ENCODE results near the gene SCAF1.
A peak's percentile ranks its signal among the peaks of the same experiment; 100 is the strongest.

SCAF1 gene

DNA sequence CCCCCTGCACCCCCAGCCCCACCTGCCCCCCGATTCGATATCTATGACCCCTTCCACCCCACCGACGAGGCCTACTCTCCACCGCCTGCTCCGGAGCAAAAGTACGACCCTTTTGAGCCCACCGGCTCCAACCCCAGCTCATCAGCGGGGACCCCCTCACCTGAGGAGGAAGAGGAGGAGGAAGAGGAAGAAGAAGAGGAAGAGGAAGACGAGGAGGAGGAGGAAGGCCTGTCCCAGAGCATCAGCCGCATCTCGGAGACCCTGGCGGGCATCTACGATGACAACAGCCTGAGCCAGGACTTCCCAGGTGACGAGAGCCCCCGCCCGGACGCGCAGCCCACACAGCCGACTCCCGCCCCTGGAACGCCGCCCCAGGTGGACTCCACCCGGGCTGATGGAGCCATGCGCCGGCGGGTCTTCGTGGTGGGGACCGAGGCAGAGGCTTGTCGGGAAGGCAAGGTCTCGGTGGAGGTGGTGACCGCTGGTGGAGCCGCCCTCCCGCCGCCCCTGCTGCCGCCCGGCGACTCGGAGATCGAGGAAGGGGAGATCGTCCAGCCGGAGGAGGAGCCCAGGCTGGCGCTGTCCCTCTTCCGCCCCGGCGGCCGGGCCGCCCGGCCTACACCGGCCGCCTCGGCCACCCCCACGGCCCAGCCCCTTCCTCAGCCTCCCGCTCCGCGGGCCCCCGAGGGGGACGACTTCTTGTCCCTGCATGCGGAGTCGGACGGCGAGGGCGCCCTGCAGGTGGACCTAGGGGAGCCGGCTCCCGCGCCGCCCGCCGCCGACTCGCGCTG, 9.2 kb downstream of the SCAF1 start:
- no peak for DNase-seq

DNA sequence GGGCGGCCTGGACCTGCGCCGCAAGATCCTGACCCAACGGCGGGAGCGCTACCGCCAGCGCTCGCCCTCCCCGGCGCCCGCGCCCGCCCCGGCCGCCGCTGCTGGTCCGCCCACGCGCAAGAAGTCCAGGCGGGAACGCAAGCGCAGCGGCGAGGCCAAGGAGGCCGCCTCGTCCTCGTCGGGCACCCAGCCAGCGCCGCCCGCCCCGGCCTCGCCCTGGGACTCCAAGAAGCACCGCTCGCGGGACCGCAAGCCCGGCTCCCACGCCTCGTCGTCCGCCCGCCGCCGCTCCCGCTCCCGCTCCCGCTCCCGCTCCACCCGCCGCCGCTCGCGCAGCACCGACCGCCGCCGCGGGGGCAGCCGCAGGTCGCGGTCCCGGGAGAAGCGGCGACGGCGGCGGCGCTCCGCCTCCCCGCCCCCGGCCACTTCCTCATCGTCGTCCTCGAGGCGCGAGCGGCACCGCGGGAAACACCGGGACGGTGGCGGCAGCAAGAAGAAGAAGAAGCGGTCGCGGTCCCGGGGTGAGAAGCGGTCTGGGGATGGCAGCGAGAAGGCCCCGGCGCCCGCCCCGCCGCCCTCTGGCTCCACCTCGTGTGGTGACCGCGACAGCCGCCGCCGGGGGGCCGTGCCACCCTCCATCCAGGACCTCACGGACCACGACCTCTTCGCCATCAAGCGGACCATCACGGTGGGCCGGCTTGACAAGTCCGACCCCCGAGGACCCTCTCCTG, 10.0 kb downstream of the SCAF1 start:
- DNase-seq, result no peak

DNA sequence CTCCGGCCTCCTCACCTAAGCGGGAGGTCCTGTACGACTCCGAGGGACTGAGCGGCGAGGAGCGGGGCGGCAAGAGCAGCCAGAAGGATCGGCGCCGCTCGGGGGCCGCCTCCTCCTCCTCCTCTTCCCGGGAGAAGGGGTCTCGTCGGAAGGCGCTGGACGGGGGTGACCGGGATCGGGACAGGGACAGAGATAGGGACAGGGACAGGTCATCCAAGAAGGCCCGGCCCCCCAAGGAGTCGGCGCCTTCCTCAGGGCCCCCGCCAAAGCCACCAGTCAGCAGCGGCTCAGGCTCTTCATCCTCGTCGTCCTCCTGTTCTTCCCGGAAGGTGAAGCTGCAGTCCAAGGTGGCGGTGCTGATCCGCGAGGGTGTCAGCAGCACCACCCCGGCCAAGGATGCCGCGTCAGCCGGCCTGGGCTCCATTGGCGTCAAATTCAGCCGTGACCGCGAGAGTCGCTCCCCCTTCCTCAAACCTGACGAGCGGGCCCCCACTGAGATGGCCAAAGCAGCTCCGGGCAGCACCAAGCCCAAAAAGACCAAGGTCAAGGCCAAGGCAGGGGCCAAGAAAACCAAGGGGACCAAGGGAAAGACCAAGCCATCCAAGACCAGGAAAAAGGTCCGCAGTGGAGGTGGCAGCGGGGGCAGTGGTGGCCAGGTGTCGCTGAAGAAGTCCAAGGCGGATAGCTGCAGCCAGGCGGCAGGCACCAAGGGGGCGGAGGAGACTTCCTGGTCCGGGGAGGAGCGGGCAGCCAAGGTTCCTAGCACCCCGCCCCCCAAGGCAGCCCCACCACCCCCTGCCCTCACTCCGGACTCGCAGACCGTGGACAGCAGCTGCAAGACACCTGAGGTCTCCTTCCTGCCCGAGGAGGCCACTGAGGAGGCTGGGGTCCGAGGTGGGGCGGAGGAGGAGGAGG, 10.8 kb downstream of the SCAF1 start:
- DNase-seq, result no peak

DNA sequence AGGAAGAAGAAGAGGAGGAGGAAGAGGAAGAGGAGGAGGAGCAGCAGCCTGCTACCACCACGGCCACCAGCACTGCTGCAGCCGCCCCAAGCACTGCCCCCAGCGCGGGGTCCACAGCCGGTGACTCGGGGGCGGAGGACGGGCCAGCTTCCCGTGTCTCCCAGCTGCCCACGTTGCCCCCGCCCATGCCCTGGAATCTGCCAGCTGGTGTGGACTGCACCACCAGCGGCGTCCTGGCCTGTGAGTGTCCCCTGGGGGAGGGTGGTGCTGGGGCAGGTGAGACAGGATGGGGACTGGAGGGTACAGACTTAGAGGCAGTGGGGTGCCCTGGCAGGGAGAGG, 11.4 kb downstream of the SCAF1 start:
- no peak for DNase-seq

DNA sequence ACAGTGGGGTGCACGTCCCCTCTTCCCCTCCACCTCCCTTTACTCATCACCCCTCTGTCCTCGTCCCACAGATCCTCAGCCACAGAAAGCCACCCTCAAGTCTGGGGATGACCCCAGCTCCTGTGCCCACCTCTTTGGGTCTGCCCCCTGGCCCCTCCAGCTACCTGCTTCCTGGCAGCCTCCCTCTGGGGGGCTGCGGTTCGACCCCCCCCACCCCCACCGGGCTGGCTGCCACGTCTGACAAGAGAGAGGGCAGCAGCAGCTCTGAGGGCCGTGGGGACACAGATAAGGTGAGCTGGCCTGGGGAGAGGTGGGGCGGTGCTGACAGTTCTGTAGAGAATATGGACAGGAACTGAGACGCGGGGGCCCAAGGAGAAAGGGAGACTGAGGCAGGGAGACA, 12.6 kb downstream of the SCAF1 start:
- no peak for DNase-seq

DNA sequence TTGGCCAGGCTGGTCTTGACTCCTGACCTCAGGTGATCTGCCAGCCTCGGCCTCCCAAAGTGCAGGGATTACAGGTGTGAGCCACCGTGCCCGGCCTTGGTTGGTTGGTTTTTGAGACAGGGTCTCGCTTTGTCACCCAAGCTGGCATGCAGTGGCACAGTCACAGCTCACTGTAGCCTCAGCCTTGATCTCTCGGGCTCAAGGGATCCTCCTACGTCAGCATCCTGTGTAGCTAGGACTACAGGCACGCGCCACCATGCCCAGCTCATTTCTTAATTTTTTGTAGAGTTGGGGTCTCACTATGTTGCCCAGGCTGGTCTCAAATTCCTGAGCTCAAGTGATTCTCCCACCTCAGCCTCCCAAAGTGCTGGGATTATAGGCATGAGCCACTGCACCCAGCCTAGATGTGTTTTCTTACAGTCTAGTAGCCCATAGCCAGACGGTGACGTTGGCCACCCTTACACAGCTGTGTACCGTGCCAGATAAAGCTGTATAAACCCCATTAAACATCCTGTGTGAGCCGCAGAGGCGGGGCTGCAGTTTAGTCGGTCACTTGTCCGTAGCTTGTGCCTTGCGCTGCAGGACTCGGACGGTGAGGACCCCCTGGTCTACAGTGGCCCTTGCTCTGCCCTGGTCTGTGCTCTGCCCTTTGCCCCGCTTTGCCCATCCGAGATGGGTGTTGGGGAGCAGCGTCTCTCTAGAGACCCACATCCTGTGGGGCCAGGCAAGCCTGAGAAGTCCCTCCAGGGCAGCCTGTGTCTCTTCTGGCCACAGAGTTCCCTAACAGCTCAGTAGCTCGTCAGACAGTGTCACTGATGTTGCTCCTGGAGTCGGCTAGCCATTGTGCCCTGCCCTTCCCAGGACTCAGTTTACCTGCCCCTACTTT, 13.8 kb downstream of the SCAF1 start:
- no peak for DNase-seq

DNA sequence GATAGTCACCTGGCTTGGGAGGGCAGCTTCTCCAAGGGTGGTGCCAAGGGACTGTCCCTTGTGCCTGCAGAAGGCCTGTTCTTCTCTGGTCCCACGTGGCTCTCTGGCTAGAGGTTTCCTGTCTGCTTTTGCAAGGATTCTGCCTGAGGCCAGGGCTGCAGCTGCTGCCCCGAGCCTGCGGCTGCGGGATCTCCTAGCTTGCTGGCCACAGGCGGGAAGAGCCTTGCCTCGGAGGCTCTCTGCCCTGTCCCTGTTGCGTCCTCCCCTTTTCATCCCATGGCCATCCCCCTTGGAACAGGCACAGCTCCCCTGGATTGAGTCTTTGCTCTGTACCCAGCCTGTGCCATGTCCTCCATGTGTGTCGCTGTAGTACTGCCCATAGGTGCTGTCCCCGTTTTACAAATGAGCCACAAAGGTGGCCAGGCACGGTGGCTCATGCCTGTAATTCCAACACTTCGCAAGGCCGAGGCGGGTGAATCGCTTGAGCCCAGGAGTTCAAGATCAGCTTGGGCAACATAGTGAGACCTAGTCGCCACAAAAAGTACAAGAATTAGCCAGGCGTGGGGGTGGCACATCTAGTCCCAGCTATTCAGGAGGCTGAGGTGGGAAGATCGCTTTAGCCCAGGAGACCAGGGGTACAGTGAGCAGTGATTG, 14.6 kb downstream of the SCAF1 start:
- no peak for DNase-seq

DNA sequence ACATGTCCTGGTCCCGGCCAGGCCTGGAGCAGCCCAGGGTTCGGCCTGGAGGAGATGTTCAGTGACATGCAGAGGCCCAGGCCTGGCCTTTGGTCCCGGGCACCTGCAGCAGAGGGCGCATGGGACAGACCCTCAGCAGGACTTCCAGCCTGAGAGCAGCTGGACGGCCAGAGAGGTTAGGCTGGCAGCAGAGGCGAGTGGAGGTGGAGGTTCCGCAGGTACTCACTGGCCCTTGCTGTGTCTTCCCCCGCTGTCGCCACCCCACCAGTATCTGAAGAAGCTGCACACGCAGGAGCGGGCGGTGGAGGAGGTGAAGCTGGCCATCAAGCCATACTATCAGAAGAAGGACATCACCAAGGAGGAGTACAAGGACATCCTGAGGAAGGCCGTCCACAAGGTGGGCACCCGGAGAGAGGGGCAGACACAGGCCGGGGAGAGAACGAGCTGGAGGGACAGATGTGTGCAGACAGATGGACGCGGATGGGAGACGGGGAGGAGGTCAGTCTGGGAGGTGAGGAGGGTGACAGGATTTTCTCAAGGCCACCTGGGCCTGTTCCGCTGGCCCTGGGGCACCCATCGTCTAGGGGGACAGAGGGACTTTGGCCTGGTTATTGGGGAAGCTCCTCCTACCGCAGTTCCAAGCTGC, 15.6 kb downstream of the SCAF1 start:
- no peak for DNase-seq

DNA sequence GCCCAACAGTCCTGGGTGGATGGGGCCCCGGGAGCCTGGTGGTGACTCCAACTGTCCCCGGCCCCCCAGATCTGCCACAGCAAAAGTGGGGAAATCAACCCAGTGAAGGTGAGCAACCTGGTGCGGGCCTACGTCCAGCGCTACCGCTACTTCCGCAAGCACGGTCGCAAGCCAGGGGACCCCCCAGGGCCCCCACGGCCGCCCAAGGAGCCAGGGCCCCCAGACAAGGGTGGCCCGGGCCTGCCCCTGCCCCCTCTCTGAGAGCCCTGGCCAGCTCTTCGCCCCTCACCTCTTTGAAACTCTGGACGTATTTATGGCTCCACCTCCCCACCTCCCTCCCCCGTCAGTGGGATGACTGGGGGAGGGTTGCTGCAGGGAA, 16.1 kb downstream of the SCAF1 start:
- DNase-seq, result no peak

DNA sequence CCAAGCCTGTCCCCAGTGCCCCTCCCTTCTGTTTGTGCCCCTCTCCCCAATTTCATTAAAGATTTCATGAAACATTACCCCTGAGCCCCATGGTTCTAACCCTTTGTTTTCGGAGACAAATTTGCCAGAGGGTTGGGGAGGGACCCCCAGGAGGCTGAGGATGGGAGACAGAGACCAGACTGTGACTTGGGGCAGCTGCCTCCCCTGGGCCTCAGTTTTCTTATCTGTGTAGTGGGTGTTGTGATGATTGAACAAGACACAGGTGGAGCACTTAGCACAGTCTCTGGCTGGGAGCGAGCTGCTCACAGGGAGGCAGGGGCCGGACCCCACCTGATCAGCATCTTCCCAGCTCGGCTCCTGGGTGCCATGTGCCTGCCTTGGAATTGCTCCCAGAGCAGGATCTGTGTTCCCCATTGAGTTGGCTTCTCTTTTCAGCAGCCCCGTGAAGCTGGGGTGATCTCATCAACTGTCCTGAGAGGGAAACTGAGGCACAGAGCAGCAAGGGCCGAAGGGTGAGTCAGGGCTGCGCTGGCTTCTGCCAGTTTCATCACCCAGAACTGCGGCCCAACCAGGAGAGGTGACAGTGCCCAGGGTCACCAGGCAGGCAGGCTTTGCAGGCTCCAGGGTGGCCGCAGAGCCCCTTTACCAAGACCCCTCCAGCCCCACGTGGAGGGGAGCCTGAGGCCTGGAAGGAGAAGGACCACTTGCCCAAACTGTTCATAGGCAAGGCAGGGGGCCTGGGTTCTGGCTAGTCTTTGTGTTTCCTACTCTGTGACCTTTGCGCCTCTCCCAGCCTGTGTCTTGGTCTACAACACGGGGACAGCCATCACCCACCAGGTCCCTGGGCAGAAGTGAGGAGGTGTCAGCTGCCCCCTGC, 16.8 kb downstream of the SCAF1 start:
- DNase-seq, result no peak

DNA sequence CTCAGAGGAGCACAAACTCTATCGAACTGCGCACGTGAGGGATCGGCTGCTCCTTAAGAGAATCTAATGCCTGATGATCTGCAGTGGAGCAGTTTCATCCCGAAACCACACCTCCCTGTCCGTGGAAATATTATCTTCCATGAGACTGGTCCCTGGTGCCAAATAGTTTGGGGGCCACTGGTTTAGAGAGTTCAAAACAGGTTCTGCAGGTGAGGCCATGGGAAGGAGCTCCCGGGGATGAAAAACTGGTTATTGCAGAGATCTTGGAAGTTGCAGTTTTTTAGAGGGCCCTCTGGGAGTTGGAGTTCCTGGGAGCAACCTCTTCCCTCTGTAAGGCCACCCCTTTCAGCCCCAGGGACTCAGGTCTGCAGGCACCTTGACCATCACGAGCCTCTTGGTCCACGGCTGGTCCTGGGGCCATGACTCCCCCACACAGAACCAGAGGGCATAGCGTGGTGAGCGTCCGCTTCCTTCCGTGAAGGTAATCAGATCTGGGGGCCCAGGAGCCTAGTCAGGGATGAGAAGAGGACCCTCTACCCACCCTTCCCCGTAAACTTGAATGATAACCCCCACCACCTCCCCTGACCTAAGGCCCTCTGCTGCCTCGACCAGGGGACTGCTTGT, 18.4 kb downstream of the SCAF1 start:
- no peak for DNase-seq

DNA sequence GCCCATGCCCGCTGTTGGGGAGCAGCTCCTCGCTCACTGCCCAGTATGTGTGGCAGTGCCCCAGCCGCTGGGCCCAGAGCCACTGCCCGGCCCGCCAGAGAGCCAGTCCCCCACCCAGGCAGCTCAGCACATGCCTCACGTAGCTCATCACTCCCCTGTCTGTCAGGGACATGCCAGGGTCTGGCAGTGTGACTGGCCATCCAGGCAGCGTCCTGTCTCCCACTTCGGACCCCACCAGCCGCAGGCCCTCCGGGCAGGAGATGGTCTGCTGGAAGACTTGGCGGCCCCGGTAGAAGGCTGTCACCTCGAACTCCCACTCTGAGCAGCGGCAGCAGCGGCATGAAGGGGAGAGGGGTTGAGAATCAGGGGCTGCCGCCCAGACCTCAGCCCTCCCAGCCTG, 20.0 kb downstream of the SCAF1 start:
- DNase-seq, result no peak

DNA sequence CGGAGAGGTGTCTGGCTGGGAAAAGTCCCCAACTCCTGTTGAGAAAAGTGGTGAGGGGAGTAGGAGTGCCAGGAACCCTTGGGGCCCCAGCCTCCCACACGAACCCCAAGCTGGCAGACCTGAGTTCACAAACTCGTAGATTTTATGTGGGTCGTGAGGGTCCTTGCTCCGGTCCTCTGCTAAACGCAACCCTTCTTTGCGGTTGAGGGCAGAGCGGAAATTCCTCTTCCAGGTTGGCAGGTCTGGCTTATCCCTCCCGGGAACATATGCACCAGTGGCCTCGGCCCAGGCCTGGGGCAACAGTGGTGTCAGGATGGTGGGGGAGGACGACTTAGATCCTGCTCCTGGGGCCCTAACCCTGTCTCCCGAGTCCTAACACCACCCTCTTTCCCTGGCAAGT, 21.2 kb downstream of the SCAF1 start:
- no peak for DNase-seq

DNA sequence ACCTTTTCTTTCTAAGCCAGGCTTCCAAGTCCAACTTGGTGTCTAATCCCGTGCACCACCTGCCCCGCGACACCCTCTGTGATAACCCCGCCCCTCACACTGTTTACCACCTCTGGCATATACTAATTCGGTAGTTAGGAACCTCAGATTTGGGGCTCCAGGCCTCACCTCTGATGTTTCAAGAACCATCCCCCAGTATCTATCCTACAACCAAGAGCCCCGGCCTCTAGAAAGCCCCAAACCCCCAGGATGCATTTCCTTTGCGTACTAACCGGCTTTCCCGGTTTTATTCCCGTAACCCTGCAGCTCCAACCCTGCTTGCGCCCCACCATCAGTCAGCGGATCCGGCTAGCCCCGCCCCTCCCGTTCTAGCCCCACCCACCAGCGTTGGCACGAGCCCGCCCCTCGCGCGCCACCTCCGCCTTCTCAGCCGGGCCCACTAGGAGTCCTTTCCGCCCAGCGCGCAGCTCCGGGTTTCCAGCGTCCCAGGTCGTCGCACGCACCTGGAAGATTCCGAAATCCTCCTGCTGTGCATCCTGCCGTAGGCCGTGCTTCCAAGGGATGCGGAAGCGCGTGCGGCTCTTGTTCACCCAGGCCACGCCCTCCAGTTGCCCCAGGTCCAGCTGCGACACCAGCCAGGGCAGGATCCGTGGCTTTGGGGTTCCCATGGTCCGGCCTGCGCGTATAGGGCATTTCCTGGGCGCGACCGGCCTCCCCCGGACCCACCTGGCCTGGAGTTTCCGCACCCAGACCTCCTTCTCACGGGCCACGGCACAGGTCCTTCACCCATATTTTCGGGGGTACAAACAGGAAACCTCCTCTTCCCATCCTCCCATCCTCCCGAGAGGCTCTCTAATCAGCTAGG, 22.4 kb downstream of the SCAF1 start:
- peak; percentile 29 to 60 for DNase-seq

DNA sequence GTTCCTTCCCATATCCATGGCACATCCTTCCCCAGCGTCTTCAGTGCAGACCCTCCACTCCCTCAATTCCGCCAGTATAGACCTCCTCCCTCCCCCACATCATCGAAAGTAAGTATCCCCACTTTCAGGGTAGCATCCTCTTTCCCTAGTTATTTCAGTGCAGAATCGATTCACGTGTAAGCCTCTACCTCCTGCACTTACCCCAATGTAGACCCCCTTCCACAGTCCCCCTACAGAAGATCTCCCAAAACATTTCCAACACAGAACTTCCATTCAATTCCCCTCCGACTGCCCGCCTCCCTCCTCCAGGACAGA, 23.0 kb downstream of the SCAF1 start:
- DNase-seq, result no peak

DNA sequence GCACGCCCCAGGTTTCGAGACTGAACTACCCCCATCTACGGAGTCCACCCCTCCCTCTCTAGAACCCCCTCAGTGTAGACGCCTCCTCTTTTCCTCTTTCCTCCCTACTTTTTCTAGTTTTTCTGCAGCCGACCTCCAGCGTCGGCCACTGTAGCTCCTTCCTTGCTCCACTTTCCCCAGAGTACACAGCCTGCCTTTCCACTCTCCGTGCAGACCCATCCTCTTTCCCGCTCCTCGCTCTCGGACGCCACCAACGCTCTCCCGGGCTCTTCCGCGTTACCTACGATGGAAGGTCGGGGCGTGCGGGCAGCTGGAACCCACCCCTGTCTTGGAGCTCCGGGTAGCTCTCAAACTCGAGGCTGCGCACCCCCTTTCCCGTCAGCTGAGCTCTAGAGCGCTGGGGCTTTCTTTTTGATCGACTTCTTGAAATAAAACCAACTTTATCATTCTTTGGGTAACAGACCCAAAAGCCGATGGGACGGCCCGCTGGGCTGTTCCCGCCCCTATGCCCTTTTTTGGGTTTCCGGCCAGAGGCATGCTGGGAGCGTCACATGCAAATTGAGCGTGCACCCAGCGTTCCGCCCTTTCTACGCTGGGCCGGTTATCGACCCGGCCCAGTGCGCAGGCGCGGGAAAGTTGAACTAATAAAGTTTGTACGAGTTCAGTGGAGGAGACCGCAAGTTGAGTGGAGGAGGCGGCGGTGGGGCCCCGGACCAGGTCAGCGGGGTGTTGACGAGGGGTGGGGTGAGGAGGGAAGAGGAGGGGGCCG, 23.5 kb downstream of the SCAF1 start, which contains the start of the genes BCL2L12 and IRF3:
Gene BCL2L12, plus strand, starts transcription at position 583 of the 769 bp plus-strand sequence. CDS start 760 bp downstream, outside the sequence.
Gene IRF3, minus strand, starts transcription at position 507 of the 769 bp plus-strand sequence. CDS start 1,019 bp downstream, outside the sequence.
- DNase-seq, result peak; percentile 37 to 66

DNA sequence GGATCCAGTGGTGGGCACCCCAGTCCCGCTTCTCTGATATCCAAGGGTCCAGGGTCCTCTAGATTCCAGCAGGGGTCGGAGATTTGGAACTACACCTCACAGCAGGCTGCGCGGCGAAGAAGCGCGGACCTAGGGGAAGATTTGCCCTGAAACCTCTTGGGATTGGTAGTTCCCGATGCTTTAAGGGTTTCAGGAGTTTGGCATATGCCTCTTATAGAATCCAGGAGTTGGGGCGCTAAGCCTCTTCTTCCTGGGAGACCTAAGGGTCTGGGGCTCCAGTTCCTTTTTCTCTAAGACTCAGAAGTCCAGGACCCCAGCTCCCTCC, 24.1 kb downstream of the SCAF1 start:
- no peak for DNase-seq

DNA sequence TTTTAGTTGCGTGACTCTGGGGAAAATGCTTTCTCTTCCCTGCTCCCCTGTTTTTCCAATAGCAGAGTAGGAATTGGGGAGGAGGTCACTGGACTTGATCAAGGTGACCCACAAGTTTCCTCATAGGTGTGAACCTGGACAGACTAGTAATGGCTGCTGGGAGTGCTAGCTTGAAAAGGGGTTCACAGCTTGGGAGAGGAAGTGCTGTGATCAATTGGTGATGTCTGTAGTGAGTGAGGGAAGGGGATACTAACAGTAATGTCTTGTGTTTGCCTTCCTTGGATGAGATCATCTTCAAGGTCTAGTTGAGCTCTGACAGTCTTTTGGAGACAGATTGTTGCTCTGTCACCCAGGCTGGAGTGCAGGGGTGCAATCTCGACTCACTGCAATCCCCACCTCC, 25.5 kb downstream of the SCAF1 start:
- DNase-seq, result no peak
